NCI-H526 treated with DMSO at 0.1 percent for 48 hours (cell line): Measurements from ENCODE around the gene KIF2C.
A peak's percentile ranks its signal among the peaks of the same experiment; 100 is the strongest.
"Not testable (repeated sequence)": the region's sequence is repeated elsewhere in the genome, so short reads cannot be mapped to it uniquely, and the experiment has no call there.

Experiments
- DNase-seq: peaks from one replicate; lab custom pipeline; 2025; lab: John Stamatoyannopoulos, UW

KIF2C gene

DNA sequence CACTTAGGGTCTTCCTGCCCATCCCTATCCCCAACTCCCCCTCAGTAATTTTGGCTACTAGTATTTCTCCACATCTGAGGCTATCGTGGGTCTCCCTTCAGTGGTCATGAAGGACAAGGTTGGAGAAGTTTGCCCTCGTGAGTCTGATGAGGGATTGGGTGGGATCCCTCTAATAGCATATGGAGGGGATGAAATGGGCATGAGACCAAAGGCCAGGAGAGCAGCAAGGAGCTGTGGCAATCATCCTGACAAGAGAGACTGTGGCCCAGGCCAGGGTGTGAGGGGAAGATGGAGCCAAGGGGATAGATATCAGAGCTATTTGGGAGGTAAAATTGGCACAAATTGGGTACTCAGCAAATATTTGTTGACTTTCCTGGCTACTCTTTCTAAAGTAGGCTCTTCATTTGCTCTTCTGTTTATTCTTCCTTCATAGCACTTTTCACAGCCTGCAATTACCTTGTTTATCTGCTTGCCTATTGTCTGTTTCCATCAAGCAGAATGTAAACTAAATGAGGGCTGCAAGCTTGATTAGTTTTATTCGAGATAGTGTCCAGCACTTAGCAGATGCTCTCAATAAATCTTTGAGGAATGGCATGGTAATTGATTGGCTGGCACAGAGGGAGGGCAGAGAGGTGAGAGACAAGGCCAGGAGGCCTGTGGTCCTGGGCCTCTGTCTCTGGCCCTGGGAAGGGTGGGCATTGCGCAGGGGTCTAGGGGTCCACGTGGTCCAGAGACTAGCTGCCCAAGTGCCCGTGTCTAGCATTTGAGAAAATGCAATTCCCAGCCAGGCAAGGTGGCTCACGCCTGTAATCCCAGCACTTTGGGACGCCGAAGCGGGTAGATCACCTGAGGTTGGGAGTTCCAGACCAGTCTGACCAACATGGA, 59.1 kb downstream of the KIF2C start:
- DNase-seq: no peak

- peak; percentile 99 for DNase-seq
Measured at GRCh38 chr1:44799770-44800584, 60.3 kb downstream of the KIF2C start, which contains the start of gene PLK3. Gene PLK3, plus strand, starts transcription at chr1:44800377. Its CDS starts 87 bp downstream, at chr1:44800464.

- DNase-seq: no peak
Measured at GRCh38 chr1:44801491-44802305, 62.1 kb downstream of the KIF2C start.

DNA sequence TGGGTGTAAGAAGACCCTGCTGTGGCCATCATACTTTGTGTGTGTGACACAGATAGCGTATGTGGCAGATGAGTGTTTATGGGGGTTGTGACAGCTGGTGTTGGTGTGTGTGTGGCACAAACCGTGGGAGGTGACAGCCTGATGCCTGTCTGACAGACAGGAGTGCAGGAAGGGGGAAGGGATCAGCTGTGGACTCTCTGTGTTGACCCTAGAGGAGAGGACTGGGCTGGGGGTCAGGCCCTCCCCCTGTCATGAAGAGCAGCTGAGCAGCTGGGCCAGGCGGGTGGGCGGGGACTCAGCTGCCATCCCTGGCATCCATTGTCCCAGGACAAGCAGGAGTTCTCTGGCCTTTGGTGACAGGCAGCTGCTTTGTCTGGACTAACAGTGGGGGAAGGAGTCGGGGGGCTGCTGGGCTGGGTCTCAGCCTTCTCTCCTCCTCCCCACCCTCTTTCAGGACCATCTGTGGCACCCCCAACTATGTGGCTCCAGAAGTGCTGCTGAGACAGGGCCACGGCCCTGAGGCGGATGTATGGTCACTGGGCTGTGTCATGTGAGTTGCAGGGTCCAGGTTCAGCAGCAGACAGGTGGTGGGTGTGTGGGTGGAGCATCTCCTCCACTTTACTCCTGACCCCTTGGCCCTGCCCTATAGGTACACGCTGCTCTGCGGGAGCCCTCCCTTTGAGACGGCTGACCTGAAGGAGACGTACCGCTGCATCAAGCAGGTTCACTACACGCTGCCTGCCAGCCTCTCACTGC, 62.8 kb downstream of the KIF2C start:
- no peak for DNase-seq

GRCh38 chr1:44803062-44803311, 63.4 kb downstream of the KIF2C start:
- no peak for DNase-seq

- no peak for DNase-seq
Measured at GRCh38 chr1:44803312-44804095, 63.9 kb downstream of the KIF2C start.

GRCh38 chr1:44805311-44806024, 65.8 kb downstream of the KIF2C start:
- no peak for DNase-seq

DNA sequence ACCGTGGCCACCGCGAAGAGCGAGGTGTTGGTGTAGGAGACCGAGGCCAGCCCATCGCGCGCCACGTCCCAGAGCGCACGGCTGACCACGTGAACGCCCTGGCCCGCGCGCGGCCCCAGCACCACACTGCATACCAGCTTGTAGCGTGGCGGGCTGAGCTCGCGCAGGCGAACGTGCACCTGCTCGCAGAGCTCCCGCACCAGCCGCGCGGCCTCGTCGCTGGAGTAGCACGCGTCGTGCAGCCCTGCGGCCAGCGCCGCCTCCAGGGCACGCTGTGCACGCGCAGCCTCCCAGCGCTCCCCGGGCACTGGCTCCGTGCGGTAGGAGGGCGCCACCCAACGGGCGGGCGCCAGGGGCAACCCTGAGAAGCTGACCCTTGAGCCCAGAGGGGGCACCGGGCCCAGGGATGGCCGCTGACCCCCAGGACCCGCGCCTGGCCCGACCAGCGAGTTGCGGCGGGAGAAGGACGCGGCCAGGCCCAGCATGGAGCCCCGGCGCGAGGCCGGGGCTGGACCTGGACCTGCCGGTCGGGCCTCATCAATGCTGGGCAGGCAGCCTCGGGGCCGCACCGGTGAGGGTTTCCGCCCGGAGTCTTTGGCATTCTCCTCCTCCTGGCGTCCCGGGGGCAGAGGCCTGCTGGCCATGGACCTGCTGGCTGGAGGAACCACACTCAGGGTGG, 66.5 kb downstream of the KIF2C start:
- no peak for DNase-seq

DNA sequence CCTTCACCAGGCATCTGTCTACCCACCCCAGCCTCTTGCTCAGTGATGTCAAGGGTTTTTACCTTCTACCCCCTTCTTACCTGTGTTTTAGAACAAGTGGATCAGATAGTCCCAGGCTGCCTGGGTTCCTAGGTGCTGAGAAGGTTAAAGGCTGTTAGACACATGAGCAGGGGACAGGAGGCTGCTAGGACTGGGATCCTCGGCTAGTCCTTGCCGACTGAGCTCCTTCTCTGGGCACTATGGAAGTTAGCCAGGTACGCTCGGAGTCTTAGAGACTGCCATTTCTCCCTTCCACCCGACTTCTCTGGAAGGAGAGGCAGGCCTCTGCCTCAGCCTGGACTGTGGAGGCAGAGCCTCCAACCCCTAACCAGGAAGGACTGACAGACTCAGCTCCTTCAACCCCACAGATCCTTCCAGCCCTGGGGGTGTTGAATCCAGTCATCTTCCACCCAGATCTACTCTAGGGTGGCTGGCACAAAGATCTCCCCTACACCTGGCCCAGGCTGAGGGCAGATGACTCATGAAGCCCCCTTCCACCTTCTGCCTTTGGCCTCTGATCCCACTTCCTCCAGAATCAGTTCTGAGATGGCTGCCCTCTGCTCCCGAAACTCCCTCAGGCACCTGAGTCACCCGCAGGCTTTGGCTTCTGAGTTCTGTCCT, 67.2 kb downstream of the KIF2C start, which contains the start of gene DYNLT4:
TSS of gene DYNLT4 (minus strand) at position 648 of the 660 bp plus-strand sequence. CDS start 683 bp downstream, outside the sequence.
- no peak for DNase-seq

- DNase-seq: no peak
Measured at GRCh38 chr1:44807364-44808062, 67.9 kb downstream of the KIF2C start.

GRCh38 chr1:44808063-44808937, 68.7 kb downstream of the KIF2C start, which contains the start of gene BTBD19:
Gene BTBD19, plus strand, starts transcription at chr1:44808523. Its CDS starts 298 bp downstream, at chr1:44808821.
- no peak for DNase-seq

GRCh38 chr1:44808938-44809917, 69.6 kb downstream of the KIF2C start:
- DNase-seq: no peak

- DNase-seq: no peak
Measured at GRCh38 chr1:44810101-44810761, 70.6 kb downstream of the KIF2C start.

DNA sequence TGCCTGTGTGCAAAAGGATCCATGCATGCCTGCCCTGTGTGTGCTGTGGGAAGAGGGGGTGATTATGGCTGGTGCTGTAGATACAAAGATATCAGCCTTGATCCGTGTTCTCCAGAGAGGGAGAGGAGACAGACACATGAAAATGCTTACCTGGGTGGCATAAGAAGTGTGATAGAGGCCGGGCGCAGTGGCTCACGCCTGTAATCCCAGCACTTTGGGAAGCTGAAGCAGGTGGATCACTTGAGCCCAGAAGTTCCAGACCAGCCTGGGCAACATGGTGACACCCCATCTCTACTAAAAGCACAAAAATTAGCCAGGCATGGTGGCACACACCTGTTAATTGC, 71.1 kb downstream of the KIF2C start:
- DNase-seq: not testable (repeated sequence)

GRCh38 chr1:44811234-44811633, 71.6 kb downstream of the KIF2C start:
- no peak for DNase-seq
